HG02884 (cell line): ENCODE results near the gene FZR1.
A peak's percentile ranks its signal among the peaks of the same experiment; 100 is the strongest.

Source experiments
- ATAC-seq: cut with Tn5 transposase; IDR thresholded peaks from one replicate; pipeline ENCODE4 v1.9.1; 2021; ENCODE audit warnings: mild to moderate bottlenecking, moderate library complexity; ENCODE audit not compliant: unreplicated experiment

FZR1 gene

DNA sequence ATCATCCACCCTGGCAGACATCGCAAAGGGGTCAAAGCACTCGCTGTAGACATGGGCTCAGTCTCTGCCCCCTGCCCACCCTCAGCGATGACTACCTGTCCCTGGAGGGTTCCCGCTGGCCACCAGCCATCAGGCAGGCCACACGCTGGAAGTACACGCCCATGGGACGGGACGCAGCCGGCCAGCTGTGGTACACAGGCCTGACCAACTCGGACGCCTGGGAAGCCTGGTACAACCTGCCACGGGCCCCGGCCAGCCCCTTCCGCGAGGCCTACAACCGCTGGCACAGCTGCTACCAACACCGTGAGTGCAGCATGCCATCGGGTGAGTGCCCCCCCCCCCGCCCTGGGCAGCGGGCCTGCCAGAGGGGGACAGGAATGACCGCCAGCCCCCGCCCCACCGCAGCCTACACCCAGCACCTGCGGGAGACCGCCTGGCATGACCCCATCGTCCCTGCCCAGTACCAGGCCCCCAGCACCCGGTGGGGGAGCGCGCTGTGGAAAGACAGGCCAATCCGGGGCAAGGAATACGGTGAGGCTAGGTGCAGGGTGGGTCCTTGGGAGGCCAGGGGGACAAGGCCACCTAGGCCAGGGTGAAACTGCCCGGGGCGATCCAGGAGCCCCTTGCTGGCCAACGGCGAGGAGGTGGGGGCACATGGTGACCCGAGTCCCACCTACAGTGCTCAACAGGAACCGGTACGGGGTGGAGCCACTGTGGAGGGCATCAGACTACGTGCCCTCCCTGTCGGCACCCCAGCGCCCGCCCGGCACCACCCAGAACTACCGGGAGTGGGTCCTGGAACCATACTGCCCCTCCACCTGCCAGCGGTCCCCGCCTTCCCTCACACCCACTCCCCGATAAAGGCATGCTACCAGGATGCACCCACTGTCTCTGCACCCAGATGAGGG lies 37.3 kb downstream of the FZR1 start:
- ATAC-seq: no peak

DNA sequence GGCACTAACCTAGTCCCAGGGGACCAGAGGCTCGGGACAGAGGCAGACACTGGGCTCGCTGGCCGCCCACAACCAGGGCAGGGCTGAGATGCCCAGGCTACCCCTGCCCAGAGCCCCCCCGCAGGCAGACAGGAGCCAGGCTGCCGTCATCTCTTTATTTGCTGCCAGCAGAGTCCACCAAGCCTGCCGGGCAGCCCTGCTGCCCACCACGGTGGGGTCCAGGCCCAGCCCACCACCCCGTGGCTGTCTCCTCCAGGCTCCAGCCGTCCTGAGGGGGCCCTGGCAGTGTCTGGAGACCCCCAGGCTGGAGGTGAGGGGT lies 37.9 kb downstream of the FZR1 start:
- ATAC-seq: no peak

DNA sequence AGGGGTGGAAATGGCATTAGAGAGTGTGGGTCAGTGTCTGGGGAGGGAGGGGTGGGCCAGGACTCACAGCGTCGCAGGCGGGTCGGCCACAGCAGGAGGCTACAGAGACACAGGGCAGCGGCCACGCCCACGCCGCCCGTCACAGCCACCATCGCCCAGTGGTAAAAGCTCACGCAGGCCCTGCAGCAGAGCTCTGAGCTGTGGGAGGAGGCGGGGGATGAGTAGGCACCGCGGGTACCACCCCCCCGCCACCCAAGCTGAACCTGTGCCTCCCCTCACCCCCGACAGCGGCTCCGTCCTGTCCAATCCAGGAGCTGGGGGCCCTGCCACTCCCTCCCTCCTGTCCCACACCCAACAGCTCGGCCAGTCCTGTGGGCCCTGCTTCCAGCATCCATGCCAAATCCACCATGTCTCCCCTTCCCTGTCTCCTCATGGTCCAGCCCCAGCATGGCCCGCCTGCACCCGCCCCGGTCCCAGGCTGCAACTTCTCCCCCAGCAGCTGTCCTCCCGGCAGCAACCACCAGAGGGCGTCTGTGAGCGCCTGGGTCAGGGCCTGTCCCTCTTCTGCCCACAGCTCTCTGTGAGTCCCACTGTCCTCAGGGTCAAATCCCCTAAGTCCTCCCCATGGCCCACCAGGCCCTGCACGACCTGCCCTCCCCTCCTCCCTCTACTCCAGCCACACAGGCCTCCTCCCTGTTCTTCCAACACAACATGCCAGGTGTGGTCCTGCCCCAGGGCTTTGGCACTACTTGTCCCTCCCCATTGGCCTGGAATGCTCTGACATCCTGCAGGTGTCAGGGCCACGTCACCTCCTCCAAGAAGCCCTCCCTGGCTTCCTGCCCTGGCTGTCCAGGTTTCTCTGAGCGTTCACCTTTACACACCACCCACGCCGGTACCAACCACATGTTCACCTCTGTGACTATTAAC lies 38.9 kb downstream of the FZR1 start:
- no peak for ATAC-seq

DNA sequence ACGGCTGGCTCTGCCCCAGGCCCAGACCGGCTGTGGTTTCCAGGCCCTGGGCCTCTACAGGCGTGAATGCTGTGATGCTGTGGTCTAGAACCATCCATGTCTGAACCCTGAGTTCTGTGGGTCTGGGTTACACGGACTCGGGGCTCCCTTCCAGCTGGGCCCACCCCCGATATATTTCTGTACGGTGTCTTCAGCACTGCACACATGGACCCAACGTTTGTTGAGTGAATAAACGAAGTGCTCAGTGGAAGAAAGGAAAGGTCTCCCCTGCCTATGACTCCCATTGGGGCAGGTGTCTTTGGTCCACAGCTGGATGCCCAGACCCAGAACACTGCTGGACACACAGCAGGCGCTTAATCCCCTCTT lies 39.5 kb downstream of the FZR1 start:
- ATAC-seq: no peak

DNA sequence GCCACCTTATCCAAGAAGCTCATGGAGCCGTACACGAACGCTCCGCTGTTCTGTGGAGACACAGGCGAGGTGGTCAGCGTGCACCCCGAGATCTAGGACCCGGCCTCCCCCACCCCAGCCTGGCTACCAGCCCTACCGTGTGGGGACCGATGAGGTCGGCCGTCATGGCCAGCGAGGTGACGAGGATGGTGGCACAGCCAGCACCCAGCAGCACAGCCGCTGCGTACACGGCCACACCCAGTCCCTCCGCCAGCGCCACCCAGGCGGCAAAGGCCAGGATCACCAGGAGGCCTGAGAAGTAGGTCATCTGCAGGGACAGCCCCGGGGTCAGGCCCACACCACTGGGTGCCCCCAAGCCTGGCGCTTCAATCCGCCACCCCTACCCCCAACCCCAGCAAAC lies 40.0 kb downstream of the FZR1 start:
- ATAC-seq: no peak

DNA sequence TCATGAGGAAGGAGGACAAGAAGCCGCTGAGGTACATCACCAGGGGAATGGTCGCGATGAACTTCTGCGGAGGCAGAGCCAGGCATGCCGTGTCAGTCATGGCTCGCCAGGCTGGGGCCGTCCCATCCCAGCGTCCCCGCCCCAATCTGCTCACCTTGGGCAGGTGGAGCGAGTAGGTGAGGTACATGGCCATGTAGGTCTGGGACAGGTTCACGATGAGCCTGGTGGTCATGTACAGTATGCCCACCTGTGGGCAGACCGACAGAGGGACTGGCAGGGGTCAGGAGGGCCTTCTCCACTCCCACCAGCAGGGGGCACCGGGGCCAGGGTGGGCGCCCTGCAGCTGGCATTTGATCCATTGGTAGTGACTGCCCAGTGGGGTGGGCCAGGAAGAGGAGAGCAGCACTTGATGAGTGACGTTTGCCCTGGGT lies 41.2 kb downstream of the FZR1 start:
- ATAC-seq: no peak

DNA sequence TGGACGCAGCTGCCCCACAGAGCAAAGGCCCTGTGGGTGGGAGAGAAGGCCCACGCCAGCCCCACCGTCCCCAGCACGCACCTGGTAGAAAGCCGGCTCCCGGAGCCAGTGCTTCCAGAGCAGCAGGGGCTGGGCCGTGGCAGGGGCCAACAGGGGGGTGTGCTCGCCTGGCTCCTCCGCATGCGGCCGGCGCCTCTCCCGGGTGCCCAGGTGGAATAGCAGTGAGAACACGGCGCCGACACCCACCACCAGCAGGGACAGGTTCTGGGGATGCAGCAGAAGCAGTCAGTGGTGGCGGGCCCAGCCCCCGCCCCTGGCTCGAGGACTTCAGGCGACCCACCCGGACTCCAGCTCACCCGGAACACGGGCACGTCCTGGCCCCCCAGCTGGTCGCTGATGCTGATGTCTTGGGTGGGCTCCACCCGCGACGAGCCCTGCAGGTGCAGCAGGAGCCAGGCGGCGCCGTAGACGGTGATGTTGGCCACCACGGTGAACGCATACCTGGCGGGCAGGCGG lies 41.7 kb downstream of the FZR1 start:
- no peak for ATAC-seq

DNA sequence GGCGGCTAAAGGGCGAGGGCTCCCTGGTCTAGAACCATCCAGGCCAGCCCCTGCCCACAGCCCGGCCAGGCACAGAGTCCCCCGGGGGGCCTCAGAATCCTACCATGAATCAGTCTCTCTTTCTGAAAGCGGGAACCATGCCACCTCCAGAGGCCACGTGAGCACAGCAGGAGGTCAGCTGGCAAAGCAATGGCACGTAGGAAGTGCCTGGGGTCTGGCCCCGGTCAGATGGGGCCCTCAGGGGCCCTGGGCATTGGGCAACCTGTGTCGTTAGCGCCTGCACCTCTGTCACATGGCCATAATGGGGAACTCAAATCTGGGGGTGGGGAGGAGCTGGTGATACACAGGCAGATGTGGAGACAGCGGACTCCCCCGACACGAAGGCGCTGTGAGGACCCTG lies 42.5 kb downstream of the FZR1 start:
- no peak for ATAC-seq

DNA sequence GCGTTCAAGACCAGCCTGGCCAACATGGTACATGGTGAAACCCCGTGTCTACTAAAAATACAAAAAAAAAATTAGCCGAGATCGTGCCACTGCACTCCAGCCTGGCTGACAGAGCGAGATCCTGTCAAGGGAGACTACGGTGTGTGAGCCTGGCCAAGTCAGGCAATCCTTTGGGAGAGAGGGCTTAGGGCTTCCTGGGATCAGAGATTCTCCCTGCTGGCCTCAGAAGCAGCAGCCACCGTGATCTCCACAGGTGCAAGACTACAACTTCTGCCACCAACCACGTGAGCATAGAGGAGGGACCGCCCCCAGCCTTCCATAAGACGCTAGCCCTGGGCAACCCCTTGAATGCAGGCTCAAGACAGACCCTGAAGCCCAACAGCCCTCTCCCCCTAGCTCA lies 43.7 kb downstream of the FZR1 start:
- no peak for ATAC-seq

DNA sequence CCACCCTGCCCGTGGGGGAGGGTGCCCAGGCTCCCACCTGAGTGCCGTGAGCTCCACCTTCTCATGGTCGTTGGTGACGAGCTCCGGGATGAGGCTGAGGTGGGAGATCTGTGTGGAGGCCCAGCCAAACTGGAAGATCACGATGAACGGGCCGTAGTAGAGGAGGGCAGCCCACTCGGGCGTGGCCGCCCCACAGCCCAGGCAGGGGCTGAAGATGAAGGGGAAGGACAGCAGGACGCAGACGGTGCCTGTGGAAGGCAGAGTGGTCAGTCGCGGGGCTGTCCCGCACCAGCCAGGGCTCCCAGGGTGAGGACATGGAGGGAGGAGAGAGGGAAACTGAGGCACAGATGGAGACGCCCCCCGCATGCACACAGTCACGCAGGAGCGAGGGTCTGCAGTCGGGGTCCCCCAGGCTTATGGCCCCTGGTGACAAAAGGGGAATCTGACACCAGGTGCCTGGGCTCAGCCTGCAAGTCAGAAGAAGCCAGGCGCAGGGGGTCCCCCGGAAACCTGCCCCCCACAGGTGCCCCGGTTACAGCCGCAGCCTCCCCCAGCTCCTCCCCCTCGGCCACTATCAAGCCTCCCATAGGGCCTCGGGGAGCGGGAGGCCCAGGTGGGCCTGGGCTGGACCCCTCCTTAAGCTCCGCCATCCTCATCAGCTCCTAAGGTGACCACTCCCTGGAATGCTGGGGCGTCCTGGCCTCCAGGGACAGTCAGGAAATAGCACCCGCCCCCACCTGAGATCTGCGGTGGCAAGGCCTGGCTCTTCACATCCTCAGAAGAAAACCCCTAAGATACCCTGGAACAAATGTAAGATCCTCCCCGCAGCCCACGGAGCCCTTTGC lies 45.1 kb downstream of the FZR1 start:
- ATAC-seq: no peak

DNA sequence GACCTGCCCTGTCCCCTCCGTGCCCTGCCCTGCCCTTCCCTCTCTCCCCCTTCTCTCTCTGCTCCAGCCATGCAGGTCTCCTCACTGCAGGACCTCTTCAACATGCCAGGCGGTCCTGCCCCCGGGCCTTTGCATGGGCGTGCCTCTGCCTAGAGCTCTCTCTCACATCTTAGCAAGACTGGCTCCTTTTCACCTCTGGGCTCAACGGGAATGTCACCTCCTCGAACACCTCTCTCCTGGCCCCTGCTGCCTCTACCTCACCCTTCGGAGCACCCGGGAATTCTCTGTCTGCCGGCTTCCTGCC lies 45.6 kb downstream of the FZR1 start:
- no peak for ATAC-seq

DNA sequence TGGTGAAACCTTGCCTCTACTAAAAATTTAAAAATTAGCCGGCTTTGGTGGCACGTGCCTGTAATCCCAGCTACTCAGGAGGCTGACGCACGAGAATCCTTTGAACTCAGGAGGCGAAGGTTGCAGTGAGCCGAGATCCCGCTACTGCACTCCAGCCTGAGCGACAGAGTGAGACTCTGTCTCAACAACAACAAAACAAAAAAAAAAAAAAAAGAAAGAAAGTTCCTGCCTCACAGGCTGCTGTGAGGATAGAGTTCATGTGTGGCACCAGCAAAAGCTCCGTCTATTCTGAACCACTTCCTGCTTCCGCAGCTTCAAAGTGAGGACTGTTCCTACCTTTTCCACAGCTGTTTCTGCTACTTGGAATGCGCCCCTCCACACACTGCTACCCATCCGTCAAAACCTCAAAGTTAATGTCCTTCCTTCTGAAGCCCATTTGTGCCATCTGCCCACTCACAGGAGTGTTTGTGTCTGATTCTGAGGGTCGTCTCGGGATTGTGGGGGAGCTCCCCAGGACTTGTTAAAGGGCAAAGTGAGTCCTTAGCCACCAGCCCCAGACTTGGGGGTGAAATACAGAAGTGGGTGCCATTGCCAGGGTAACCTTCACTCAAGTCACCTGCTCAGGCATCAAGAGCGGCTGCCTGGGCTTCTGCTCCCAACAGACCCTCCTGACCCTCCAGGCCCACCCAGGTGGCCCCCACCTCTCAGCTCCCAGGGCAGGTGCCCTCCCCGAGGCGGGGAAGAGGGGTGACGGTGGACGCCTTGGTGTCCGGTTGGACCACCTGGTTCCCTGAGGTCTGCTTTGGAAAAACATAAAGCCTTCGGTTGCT lies 48.4 kb downstream of the FZR1 start:
- no peak for ATAC-seq

DNA sequence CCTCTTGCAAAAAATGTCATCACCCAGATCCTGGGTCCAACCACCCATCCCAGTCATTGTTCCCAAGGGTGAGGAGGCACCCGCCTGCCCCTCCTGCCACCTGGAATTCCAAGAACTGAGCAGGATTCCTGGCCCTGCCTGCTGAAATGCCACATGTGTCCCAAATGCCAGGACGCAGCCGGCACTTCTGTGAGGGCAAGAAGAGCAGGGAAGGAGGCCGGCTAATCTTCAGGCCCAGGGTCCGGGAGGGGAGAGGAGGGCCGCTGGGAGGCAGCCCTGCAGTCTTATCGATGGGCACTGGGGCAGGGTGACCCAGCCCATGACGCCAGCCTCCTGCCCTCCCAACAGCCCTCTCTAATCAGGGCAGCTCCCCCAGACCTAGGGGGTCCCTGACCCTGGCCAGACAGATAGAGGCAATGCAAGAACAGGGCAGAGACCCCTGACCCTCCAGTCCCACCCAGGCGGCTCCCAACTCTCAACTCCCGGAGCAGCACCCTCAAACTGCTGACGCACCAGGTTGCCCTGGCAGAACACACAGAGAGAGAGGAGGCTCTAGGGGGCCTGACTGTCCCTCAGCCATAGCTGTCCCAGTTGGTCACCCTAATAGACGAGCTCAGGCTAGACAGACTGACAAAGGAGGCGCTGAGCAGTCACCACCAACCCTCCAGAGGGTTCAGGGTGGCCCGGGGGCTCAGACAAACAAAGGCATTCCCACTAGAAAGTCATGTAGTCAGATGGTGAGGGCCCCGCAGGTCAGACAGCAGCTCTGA lies 49.7 kb downstream of the FZR1 start:
- no peak for ATAC-seq

DNA sequence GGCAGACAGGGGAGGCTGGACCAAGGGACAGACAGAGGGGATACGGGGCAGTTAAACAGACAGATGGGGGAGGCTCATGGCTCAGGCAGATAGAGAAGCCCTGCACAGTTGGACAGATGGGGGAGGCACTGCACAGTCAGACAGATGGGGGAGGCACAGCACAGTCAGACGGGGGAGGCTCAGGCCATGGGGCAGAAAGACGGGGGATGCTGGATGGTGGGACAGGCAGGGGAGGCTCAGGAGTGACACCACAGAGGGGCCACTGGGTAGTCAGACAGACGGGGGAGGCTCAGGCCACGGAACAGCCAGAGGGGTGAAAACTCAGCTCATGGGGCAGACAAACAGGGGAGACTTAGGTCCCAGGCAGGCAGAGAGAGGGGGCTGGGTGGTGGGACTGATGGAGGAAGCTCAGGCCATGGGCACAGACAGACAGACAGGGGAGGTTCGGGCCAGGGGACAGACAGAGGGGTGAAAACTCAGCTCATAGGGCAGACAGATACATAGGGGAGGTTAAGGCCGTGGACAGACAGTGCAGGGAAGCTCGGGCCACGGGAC lies 50.4 kb downstream of the FZR1 start:
- no peak for ATAC-seq

DNA sequence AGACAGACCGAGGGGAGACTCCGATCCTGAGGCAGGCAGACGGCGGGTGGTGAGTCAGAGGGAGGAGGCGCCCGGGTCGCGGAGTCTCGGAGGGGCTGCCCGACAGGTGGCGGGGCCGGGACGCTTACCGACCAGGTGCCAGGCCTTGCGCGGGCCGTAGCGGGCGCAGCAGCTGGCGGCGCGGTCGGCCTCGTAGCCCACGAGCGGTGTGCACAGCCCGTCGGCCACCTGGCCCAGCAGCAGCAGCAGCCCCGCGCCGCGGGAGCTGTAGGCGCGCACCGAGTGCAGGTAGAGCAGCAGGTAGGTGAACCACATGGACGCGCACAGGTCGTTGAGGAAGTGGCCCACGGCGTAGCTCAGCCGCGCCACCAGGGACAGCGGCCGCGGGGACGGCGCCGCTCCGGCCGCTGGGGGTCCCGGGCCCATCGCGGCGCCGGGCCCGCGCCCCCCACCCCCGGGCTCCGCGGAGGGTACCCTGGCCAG lies 50.9 kb downstream of the FZR1 start:
- peak; percentile 22 for ATAC-seq

DNA sequence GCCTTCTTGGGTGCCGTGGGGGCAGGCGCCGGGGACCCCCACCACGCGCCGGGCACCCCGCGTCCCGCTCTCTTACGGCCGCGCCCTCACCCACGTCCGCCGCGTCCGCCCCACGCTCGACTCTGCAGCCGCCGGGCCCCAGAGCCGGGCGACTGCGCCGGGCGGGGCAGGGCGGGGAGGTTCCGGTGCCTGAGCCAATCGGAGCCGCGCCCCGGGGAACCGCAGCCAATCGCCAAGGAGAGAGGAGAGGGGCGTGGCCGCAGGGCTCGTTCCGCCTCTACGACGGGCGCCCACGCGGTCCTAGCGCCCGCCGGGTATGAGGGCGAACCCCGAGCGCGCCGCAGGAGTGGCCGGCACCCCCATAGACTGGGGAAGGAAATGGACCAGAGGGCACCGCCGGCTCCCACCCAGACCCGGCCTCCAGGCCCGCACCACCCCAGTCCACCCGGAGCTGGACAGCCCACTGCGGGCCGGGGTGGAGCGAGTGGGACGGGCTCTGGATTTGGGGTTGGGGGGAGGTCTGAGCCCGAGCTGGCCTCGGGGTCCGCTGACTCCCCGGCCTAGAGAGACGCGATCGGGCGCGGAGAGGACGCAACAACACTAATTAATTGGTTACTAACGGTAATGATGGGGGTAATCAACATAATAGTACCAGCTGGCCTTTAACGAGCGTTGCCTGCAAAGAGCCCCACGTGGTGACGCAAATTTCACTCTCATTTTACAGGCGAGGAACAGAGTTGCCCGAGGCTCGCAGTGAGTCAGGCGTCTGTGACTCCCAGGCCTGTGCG lies 51.5 kb downstream of the FZR1 start, which contains the start of gene MFSD12:
MFSD12 (minus strand) TSS at position 126 of the 788 bp plus-strand sequence. CDS start 183 bp downstream, outside the sequence.
- ATAC-seq: peak; percentile 60

DNA sequence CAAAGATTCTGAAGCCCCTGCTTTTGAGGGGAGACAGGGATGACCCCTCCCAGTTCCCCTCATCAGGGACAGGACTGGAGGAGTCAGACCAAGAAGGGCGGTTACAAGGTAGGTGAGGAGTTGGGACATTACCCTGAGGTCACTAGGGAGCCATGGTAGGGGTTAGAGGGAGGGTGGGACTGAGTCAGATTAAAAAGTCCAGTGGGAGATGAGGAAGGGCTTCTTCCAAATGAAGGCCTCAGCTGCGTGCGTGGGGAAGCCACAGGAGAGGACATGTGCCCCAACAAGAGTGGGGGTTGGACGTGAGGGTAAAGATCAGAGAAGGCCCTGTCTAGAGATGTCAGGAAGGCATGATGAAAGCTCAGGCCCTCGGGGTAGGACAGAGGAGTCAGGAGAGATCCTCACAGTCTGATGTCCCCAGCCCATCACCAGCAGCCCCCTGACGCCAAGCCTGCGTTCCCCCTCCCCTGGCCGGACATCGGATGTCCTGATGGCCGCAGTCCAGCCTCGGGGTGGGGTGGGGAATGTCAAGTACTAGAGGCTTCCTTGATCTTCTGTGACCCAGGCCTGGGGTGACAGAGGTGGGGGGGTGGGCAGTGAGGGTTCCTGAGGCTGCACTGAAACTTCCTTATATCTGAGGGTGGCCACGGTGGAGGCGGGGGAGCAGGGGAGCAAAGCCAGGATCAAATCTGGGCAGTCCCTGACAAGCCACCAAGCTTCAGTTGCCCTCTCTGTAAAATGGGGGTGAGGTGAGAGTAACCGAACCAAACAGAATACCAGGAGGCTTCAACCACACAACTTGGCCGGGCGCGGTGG lies 57.8 kb downstream of the FZR1 start:
- no peak for ATAC-seq
